Stimulated activated CD4-positive, alpha-beta T cell treated with anti-CD3 and anti-CD28 coated beads, TNF-alpha, amount 100 ng/mL, for 1 hour (primary cell): ENCODE measurements around the gene MALT1.

Experiments used
- DNase-seq, 3 donors: peaks; one replicate each; pipeline ENCODE4 v3.0.0-alpha.2; 2020; ENCODE audit warnings: low read depth in 3 of 3, low spot score in 1 of 3

Gene MALT1

DNA sequence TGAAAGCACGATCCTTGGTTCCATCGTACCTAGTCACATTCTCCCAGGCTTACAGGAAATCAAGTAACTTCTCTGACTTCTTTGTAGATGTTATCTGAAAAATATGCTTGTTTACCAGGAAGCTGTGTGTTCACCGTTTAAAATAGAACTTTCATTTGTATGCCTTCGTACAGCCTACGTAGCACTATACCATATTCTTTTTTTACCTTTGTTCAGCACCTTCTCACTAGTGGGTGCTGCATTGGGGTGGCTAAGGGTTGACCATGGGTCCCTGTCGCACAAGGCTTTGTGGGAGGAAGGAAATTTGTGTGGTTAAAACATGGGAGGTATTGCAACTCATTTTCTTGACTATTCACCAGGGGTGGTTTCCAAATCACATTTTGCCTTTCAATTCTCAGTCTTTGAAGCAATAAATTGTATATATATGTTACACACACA lies 16.6 kb downstream of the MALT1 start:
- DNase-seq = peak in 2 of 3 donors; percentile 26 to 43

- DNase-seq = no peak
Measured at GRCh38 chr18:58690259-58690658, 19.0 kb downstream of the MALT1 start.

DNA sequence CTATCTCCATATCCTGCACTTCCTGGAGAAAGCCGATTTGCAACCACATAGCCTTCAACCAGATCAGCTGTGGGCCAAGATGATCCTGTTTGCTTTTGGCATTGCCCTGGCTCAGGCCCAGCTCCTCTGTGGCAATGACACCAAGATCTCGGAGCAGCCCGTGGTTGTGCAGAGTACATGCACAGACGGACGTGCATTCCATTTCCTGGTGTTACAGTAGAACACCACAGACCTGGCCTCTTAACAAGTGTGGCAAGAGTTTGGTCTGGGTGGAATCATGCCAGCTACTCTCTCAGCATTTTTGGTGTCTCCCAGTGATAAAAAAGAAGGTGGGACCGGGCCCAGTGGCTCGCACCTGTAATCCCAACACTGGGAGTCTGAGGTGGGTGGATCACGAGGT lies 20.0 kb downstream of the MALT1 start:
- no peak for DNase-seq

DNA sequence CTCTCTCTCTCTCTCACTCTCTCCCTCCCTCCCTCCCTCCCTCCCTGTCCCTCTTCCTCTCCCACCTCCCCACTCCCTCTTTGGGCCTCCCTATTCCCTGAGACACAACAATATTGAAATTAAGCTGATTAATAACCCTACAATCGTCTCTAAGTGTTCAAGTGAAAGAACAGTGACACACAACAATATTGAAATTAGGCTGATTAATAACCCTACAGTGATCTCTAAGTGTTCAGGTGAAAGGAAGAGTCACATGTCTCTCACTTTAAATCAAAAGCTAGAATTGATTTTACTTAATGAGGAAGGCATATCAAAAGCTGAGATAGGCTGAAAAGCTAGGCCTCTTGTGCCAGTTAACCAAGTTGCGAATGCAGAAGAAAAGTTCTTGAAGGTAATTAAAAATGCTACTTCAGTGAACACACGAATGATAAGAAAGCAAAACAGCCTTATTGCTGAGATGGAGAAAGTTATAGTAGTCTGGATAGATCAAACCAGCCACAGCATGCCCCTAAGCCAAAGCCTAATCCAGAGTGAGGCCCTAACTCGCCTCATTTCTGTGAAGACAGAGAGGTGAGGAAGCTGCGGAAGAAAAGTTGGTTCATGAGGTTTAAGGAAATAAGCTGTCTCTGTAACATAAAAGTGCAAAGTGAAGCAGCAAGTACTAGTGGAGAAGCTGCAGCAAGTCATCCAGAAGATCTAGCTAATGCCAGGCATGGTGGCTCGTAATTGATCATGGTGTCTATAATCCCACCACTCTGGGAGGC lies 21.3 kb downstream of the MALT1 start:
- no peak for DNase-seq

GRCh38 chr18:58694221-58694620 lies 23.0 kb downstream of the MALT1 start:
- no peak for DNase-seq

DNA sequence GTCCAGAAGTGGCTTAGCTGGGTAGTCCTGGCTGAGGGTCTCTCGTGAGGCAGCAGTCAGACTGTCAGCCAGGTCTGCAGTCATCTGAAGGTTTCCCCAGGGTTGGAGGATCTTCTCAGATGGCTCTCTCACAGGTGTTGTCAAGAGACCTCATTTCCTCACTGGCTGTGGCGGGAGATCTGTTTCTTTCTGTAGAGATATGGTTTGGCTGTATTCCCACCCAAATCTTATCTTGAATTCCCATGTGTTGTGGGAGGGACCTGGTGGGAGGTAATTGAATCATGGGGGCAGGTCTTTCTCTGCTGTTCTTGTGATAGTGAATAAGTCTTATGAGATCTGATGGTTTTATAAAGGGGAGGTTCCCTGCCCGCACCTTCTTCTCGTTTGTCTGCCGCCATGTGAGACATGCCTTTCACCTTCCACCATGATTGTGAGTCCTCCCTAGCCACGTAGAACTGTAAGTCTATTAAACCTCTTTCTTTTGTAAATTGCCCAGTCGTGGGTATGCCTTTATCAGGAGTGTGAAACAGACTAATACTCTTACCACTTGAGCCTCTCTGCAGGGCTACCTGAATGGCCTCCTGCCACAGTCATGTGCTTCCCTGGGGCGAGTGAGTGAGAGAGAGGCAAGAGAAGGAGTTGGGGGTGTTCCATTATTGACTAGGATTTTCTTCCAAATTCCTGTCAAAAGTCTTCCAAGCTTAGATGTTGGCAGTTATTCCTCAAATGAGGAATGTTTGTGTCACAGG lies 23.6 kb downstream of the MALT1 start:
- DNase-seq = no peak

DNA sequence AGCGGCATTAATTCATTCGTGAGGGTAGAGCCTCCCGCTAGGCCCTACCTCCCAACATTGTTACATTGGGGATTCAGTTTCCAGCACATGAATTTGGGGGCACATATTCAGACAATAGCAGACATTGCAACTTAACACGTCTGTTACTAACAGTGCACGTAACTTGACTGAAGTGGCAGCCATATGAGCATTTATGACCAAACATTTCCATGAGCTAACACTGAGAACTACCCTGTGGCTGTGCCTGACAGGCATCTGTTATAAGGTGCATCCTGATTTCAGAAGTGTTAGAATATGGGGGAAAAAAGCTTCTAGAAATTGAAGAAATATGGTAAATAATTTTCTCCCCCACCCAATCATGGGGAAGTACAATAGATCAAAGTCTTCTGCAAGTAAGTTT lies 24.5 kb downstream of the MALT1 start:
- DNase-seq = no peak

GRCh38 chr18:58697146-58697545 lies 25.9 kb downstream of the MALT1 start:
- DNase-seq = no peak

DNA sequence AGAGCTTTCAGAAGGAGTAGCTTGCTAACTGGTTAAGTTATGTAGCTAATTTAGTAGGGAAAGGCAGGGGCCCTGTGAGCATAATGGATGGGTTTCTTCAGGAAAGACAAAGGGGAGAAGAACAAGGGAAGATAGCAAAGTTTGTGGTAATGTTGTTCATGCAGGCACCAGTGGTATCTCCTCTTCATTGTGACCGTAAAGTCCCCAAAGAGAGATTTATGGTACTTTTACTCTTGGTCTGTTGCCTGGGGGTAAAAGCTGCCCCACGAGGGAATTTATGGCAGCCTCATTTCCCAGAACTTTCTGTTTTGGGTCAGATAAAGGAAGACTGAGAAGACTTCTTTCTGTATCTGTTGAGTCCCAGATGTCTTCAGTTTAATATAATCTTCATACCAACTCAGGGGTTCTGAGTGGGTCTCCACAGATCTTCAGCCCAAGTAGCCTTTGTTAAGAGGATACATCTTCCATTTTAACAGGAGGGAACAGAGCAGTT lies 27.5 kb downstream of the MALT1 start:
- DNase-seq = no peak

GRCh38 chr18:58699551-58699950 lies 28.3 kb downstream of the MALT1 start:
- no peak for DNase-seq

- no peak for DNase-seq
Measured at GRCh38 chr18:58700209-58700608, 28.9 kb downstream of the MALT1 start.

DNA sequence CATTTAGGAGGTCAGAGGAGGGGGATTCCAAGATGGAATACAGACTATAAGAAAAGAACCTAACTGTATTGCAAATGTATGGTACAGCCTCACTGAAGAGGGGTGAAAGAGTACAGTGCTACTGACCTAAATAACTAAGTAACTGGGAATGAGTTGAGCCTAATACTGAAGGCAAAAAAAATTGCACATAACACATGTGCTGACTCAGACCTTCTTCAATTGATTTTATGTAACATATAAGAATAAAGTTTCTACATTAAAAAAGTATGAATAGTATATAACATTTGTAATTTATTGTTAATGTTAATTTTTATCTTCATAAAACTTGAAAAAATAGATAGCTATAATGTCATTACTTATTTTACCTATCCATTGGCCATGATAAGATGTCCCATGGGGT lies 41.7 kb downstream of the MALT1 start:
- DNase-seq = no peak

DNA sequence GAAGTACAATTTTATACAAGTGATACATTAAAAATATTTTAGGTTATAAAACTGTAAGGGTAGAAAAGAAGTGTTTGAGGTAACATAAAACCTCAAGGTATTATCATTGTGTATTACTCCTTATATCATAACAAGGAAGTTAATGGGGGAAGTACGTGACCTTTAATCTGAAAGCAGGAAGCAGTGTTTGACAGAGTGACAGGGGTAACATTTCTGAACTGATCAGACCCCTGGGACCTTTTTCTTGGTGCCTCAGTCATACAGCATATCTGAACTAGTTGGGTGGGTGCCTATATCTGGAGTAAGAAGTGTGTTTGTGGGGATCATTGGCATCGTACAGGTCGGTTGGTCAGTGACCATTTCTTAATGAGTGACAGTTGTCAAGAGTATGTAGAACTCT lies 43.0 kb downstream of the MALT1 start:
- DNase-seq = no peak

DNA sequence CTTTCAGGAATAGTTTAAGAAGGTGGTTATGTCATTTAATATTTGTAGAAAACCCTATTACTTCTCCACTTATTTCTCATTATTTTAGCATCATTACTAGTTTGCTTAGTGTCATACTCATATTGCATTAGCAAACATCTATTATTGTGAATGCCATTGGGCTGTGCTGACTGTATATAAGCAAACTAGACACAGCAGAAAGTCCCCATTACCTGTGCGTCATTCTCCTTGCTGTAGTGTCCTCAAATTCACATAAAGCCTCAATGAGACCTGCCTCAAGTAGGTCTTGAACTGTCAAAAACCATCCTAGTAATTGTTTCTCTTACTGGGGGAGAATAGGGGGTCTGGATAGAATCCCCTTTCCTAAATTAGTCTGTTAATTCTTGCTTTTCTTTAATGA lies 43.6 kb downstream of the MALT1 start:
- no peak for DNase-seq

- no peak for DNase-seq
Measured at GRCh38 chr18:58715540-58715939, 44.3 kb downstream of the MALT1 start.

DNA sequence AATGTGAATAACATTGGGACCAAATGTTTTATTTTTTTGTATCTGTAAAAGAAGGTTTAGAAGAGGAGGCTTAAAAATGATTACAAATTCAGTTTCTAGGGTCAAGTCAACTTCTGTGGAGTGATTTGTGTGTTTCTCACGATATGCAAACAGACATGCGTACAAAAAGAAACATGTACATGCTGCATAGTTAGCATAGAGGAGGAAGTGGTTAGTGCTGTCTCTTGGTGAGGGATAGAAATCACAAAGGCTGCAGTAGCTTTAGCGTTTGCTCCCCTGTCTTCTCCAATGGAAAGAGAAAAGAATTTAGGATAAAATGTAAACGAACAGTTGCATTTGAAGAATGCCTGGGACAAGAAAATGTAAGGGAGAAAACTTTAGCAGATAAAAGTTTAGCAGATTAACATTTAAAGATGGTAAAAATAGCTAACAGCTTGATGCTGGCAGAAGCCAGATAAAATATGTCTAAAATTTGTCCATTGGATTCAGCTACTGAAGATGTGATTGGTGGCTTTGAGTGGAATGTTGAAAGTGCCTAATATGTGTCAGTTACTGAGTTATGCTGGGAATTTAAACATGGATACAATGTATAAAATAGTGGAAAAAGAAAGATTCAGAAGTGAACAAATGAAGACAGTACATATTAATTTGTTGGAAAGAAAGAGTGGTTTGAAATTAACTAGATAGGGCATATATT lies 44.9 kb downstream of the MALT1 start:
- no peak for DNase-seq

DNA sequence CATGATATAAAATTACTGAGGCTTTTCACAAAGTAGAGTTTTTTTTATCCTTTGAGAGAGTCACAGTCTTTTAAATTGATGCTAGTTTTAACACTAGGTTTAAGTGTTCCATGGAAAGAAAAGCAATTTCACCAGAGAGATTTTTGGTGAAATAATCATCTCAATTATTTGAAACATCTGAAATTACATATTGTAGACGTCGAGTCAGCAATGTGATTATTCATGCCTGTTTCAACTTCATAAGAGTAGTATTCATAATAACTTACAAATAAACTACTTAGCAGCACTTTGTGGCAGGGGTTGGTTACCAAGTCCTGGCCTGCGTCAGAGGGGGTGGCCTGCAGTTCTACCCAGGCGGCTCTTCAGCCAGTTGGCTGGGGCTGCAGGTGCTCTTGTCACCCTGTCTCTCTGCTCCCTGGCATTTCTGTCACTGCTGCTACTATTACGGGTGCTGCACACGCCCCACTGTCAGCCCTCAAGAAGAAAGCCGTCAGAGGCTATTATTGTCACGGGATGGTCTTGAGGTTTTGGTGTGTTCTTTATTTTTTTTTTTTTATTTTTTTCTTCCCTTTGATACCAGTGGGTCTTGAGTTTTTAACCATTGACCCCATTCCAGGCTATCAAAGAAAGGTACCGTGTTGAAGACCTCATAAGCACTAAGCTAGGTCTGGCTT lies 50.4 kb downstream of the MALT1 start:
- no peak for DNase-seq

DNA sequence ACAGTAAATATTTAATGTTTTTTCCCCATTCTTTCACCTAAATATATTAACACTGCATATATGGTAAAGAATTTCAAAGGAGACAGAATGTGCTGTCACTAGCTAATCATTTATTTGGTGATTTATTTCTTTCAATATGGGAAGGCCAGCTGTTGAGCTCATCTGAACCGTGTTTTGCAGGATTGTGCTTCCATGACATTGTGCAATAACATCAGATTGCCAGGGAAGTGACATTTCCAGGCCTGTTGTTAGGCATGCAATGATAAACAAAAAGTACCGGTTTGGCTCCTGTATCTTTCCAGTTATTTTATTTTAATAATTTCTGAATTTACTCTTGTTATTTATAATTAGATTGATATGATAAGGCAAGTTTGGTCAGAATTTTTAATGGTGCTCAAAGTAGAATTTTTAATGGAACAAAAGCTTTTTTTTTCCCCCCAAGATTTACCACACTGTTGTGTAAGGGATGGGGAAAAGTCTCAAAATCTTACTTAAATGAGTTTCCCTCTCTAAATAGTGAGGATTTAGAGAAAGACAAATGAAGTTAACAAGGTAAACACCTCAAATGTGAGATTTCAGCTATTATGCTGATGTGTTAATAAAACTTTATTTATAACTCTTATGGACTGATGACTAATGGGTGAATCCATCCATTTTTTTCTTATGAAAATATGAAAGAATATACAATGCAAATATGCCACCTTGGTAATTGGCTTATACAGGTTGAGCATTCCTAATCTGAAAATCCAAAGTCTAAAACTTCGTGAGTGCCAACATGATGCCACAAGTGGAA lies 52.7 kb downstream of the MALT1 start:
- no peak for DNase-seq

- DNase-seq = no peak
Measured at GRCh38 chr18:58726671-58727070, 55.4 kb downstream of the MALT1 start.

GRCh38 chr18:58727776-58728500 lies 56.7 kb downstream of the MALT1 start:
- DNase-seq = no peak
